Limb (tissue), 2 donors: Measurements from ENCODE around the gene TMEM39A.
A peak's percentile ranks its signal among the peaks of the same experiment; 100 is the strongest.

Experiments used
- DNase-seq, 2 donors: peaks; one replicate each; pipeline ENCODE4 v3.0.0-alpha.2; 2016; ENCODE audit errors: extremely low spot score in 2 of 2

TMEM39A gene, protein sequence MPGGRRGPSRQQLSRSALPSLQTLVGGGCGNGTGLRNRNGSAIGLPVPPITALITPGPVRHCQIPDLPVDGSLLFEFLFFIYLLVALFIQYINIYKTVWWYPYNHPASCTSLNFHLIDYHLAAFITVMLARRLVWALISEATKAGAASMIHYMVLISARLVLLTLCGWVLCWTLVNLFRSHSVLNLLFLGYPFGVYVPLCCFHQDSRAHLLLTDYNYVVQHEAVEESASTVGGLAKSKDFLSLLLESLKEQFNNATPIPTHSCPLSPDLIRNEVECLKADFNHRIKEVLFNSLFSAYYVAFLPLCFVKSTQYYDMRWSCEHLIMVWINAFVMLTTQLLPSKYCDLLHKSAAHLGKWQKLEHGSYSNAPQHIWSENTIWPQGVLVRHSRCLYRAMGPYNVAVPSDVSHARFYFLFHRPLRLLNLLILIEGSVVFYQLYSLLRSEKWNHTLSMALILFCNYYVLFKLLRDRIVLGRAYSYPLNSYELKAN

GRCh38 chr3:119463171-119464169, at the start of gene TMEM39A:
Gene TMEM39A, minus strand, starts transcription at chr3:119463615. Its CDS starts 1,541 bp downstream, at chr3:119462074.
- peak; percentile 98 to 99 for DNase-seq

DNA sequence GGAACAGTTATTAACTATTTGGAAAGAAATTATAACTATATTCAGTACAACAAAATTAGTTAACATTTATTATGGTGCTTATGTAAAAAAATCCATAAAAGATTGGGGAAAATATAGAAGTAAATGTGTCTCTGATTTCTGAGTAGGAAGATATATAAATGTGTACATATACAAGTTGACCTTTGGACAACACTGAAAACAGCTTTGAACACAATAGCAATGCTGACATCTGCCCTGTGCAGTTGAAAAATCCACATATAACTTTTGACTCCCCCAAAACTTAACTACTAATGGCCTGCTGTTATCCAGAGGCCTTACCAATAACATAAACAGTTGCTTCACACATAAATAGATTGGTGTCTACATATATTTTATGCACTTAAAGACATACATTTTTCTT, 47.3 kb upstream of the TMEM39A start:
- no peak for DNase-seq

DNA sequence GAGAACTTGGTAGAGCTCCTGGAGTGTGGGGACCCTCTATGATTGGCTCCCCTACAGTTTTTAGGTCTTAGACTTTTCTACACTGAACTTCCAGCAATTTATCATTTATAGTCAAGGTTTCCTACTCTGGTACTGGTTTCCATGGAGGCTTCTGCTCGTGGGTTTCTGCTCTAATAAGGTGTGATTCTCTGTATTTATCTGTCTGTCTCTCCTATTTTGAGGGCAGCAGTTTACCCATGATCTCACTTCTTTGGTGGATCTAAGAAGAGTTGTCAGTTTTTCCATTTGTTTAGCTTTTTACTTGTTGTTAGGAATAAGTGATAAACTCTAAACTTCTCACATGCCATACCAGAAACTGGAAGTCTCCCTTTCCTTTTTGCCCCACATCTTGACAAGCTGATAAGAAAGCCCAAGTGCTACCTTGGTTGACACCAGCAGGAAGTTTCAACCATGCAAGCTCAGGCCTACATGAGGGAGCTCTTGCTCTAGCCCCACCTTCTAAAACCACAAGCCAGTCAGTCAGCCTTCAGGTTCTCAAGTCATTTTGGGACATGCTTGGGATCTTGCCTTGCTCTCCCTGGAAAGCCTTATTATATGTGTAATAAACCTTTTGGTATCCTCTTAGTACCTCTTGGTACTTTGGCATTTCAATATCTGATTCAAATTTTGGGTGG, 44.9 kb upstream of the TMEM39A start:
- no peak for DNase-seq

DNA sequence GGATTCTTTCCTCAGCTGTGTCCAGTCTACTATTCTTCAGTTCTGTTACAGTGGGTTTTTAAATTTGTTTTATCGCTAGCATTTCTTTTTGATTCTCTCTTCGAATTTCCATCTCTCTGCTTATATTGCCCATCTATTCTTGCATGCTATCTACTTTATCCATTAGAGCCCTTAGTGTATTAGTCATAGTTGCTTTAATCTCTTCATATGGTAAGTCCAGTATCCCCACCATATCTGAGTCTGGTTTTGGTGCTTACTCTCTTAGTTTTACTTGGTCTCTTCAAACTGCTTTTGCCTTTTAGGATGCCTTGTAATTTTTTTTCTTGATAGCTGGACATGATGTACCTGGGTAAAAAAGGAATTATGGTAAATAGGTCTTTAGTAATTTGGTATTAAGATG, 44.0 kb upstream of the TMEM39A start:
- no peak for DNase-seq

DNA sequence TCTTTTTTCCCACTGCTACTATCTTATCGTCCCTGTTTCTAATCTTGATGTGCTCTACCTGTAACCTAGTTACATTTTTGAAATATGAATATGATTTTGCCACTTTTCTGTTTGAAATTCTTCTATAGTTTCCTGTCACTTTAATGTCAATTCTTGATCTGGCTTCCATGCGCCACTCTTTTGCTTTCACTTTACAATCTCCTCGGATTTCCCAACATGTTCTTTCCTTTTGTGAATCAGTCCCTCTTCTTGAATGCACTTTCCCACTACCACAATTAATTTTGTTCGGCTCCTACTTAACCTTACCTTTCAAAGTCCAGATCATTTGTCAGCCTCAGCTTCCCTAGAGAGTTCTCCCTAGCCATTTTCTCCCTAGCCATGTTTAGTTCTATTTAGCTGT, 43.2 kb upstream of the TMEM39A start:
- DNase-seq = no peak

GRCh38 chr3:119500901-119501300, 37.5 kb upstream of the TMEM39A start:
- DNase-seq = no peak

DNA sequence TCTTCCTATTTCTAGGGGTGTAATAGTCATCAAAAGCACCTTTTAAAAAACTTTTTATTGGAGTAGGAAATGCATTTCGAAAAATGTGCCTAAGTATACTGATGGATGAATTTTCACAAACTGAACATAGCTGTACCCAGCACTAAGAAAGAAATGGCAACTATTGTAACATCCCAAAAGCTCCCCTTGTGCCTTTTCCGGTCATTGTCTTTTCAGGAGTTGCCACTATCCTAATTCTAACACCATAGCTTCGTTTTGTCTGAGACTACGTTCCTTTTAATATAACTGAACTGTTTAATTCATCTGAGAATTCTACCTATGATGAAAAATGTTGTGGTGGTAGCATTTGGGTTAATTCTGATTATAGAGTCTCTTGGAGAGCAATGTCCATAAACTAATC, 36.9 kb upstream of the TMEM39A start:
- DNase-seq = no peak

- peak; percentile 96 to 97 for DNase-seq
Observed at GRCh38 chr3:119498186-119499011, 35.0 kb upstream of the TMEM39A start, which contains the start of gene TIMMDC1. Gene TIMMDC1, plus strand, starts transcription at chr3:119498547. Its CDS starts 187 bp downstream, at chr3:119498734.

DNA sequence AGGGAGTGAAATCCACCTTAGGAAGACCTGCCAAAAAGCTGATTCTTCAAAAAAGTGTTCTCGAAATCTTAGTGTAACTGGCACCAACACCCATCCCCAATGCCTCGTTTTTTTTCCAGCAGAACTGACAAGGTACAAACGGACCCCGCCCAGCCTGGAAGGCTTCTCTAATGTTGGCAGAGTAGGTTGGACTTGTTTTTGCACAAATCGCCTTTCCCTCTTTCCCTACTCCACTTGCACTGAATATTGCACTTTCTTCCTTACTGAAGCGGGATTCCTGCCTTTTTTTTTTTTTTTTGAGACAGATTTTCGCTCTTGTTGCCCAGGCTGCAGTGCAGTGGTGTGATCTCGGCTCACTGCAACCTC, 34.4 kb upstream of the TMEM39A start:
- peak in 1 of 2 donors; percentile 41 for DNase-seq

DNA sequence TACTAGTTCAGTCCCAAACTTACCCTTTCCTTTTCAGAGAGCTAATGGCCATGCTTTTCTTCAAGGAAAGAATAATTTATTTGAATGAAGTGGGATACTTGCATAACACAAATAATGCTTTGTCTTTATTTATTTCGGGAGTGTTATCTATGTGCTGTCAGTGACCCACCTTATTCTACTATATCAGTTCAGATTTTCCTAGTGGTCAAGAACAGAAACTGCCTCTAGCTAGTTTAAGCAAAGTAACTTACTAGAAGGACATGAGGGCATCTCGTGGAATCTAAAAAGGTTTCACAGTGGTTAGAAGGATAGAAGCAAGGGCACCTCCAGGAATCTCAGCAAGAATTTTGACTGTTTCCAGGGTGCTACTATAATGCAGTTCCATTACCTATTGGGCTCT, 31.2 kb upstream of the TMEM39A start:
- no peak for DNase-seq

DNA sequence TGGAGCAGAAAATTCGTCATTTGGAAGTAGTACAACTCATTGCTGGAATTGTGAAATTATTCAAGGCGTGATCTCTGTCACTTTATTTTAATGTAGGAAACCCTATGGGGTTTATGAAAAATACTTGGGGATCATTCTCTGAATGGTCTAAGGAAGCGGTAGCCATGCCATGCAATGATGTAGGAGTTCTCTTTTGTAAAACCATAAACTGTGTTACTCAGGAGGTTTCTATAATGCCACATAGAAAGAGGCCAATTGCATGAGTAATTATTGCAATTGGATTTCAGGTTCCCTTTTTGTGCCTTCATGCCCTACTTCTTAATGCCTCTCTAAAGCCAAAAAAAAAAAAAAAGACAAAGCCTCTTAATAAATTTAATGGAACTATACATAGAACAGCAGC, 29.4 kb upstream of the TMEM39A start:
- no peak for DNase-seq

DNA sequence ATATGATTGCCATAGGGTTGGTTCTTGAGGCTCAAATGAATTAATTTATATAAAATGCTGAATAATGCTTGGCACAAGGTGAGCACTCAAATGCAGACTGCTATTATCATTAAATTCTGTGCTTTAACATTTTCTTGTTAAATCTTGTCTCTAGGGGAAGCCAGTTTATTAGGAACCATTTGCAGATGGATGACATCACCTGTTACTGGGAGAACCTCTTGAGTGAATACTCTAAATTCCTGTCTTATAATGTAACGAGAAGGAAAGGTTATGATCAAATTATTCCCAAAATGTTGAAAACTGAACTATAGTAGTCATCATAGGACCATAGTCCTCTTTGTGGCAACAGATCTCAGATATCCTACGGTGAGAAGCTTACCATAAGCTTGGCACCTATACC, 28.7 kb upstream of the TMEM39A start:
- DNase-seq = no peak

- DNase-seq = no peak
Observed at GRCh38 chr3:119490153-119490552, 26.7 kb upstream of the TMEM39A start.

- DNase-seq = no peak
Observed at GRCh38 chr3:119485563-119485962, 22.1 kb upstream of the TMEM39A start.

GRCh38 chr3:119483101-119483500, 19.7 kb upstream of the TMEM39A start:
- no peak for DNase-seq

- DNase-seq = no peak
Observed at GRCh38 chr3:119481079-119481478, 17.7 kb upstream of the TMEM39A start.

- DNase-seq = no peak
Observed at GRCh38 chr3:119470866-119471265, 7.5 kb upstream of the TMEM39A start.

DNA sequence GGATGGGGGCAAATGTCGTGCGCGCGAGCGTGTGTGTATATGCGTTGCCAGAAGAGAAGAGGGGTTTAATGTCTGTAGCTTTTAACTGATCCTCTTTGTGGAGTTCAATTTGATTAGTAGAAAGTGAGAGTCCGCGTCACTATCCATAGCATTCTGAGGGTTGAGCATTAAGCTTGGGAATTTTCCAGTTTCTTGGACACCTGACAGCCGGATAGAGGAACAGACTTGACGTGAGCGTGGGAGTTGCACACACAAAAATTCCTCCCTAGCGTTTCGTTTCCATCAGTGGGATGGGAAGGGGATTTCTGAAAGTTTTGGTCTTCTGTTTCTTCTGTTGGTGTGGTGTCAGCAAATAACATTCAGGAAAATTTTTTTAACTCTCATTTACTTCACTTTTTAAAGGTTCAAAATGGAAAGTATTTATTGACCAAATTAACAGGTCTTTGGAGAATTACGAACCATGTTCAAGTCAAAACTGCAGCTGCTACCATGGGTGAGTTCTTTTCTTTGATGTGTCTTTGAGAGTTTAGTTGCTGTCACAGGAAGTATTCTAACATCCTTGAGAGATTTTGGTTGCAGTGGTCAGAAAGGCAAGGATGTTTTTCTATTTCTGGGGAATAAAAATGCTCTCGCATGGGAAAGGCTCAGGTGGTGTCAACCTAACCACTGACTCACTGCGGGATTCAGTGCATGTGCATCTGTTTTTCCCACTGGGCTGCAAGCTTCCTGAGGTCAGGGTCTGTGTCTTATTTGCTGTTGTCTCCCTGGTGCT, 6.2 kb upstream of the TMEM39A start:
- DNase-seq = peak in 1 of 2 donors; percentile 6

GRCh38 chr3:119468041-119468440, 4.6 kb upstream of the TMEM39A start:
- no peak for DNase-seq

GRCh38 chr3:119457246-119457645, 6.2 kb downstream of the TMEM39A start:
- DNase-seq = no peak
